Measurements from ENCODE around the gene EGFL6. TPM values are rescaled to one million over a fixed set of nuclear protein-coding genes. Genes with fewer than 3 reads are reported as not detected.

Gene EGFL6
- polyA plus RNA-seq, 1 donor (not counting 4 experiments of a cell fraction or from before 2014, with no cell fraction given): 0.38 TPM

DNA sequence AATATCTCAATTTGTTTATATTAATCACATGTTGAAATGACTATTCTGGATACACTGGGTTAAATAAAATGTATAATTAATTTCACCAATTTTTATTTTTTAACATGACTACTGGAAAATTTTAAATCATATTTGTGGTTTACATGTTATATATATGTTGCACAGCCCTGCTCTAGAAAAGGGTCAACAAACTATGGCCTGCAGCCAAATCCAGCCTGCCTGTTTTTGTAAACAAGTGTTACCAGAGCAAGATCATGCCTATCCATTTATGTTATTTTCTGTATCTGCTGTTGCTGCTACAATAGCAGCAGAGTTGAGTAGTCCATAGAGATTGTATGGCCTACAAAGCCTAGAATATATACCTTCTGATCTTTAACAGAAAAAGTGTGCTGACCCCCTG, 84.7 kb downstream of the EGFL6 start:
- peaks cover 15% of the 10 kb centered on the region for H3K4me1 ChIP-seq (ENCODE audit: control insufficient read depth, extremely low read depth, insufficient read depth, low read length)
- H3K36me3 ChIP-seq (ENCODE audit: control insufficient read depth in 2 of 2, extremely low read depth in 1 of 2, insufficient read depth in 2 of 2, low read length in 2 of 2): no peaks in the 10 kb centered on the region
- no peaks in the 10 kb centered on the region for H4K20me1 ChIP-seq (ENCODE audit: control insufficient read depth, extremely low read depth, insufficient read depth, low read length)
- H3K79me2 ChIP-seq (ENCODE audit: control insufficient read depth, insufficient read depth, low read length): no peaks in the 10 kb centered on the region
- no peaks in the 10 kb centered on the region for H3K9me1 ChIP-seq (ENCODE audit: control insufficient read depth, extremely low read depth, insufficient read depth, low read length)
- H3K4me3 ChIP-seq (ENCODE audit: control insufficient read depth in 2 of 3, extremely low read depth in 1 of 3, insufficient read depth in 2 of 3, low read depth in 1 of 3, low read length in 3 of 3): peak overlapping the region in 1 of 3 experiments; percentile 82
- H2AFZ ChIP-seq (ENCODE audit: control insufficient read depth, low read length): no peak overlapping the region
- H3K27me3 ChIP-seq (ENCODE audit: control insufficient read depth, extremely low read depth, insufficient read depth, low read length): peaks cover 4% of the 10 kb centered on the region
- no peak overlapping the region for H3K9ac ChIP-seq (ENCODE audit: control insufficient read depth, extremely low read depth, insufficient read depth, low read length)
- H3K4me2 ChIP-seq (ENCODE audit: control insufficient read depth, extremely low read depth, insufficient read depth, low read depth, low read length): peak overlapping the region; percentile 86
- dilution Hi-C loops (cut with MboI; ENCODE audit: extremely low pct_ligation_motif_present, low sequenced_read_pairs): no loop called here
- TF ChIP-seq, protein P1, sequence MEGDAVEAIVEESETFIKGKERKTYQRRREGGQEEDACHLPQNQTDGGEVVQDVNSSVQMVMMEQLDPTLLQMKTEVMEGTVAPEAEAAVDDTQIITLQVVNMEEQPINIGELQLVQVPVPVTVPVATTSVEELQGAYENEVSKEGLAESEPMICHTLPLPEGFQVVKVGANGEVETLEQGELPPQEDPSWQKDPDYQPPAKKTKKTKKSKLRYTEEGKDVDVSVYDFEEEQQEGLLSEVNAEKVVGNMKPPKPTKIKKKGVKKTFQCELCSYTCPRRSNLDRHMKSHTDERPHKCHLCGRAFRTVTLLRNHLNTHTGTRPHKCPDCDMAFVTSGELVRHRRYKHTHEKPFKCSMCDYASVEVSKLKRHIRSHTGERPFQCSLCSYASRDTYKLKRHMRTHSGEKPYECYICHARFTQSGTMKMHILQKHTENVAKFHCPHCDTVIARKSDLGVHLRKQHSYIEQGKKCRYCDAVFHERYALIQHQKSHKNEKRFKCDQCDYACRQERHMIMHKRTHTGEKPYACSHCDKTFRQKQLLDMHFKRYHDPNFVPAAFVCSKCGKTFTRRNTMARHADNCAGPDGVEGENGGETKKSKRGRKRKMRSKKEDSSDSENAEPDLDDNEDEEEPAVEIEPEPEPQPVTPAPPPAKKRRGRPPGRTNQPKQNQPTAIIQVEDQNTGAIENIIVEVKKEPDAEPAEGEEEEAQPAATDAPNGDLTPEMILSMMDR (optimal IDR thresholded peaks at IDR 0.05 in 1 of 3, IDR thresholded peaks at IDR 0.05 in 1 of 3, conservative IDR thresholded peaks at IDR 0.05 in 1 of 3; ENCODE audit: extremely low read depth in 1 of 3, insufficient read depth in 2 of 3, low read length in 3 of 3): no peak
- no peak for TF ChIP-seq EZH2 (IDR thresholded peaks at IDR 0.05; ENCODE audit: low read length)
- no peak for FAIRE-seq
- no peaks in the 10 kb centered on the region for H3K9me3 ChIP-seq (ENCODE audit: control insufficient read depth, low read depth, low read length)
- H3K27ac ChIP-seq (ENCODE audit: control insufficient read depth, insufficient read depth, low read length): no peak overlapping the region
- DNase-seq (ENCODE audit: low read depth, low spot score): no peak

DNA sequence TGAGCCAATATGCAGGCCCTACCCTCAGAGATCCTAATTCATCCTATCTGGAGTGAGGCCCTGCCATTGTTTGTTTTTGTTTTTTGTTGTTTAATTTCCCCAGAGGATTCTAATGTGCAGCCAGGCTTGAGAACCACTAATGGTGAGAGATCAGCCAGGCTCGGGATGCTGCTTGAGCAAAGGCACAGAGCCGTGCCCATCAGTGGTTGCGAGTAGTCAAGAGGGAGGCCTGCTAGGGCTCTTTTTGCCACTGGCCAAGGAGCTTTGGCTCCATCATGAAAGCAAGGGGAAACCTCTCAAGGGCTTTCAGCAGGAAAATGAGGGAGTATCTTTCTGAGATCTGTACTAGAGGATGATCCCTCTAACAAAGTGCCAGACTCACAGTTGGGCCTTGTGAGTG, 86.3 kb downstream of the EGFL6 start:
- TF ChIP-seq EZH2 (IDR thresholded peaks at IDR 0.05; ENCODE audit: low read length): no peak
- TF ChIP-seq, protein P1 (optimal IDR thresholded peaks at IDR 0.05 in 1 of 3, IDR thresholded peaks at IDR 0.05 in 1 of 3, conservative IDR thresholded peaks at IDR 0.05 in 1 of 3; ENCODE audit: extremely low read depth in 1 of 3, insufficient read depth in 2 of 3, low read length in 3 of 3): no peak
- Histone ChIP-seq H3K79me2 (ENCODE audit: control insufficient read depth, insufficient read depth, low read length) (no peaks in the 10 kb centered on the region), H3K9me1 (ENCODE audit: control insufficient read depth, extremely low read depth, insufficient read depth, low read length) (no peaks in the 10 kb centered on the region), H3K36me3 (ENCODE audit: control insufficient read depth in 2 of 2, extremely low read depth in 1 of 2, insufficient read depth in 2 of 2, low read length in 2 of 2) (no peaks in the 10 kb centered on the region), H4K20me1 (ENCODE audit: control insufficient read depth, extremely low read depth, insufficient read depth, low read length) (no peaks in the 10 kb centered on the region), H3K4me2 (ENCODE audit: control insufficient read depth, extremely low read depth, insufficient read depth, low read depth, low read length) (no peak overlapping the region), H3K4me1 (ENCODE audit: control insufficient read depth, extremely low read depth, insufficient read depth, low read length) (peaks cover 15% of the 10 kb centered on the region), H3K27me3 (ENCODE audit: control insufficient read depth, extremely low read depth, insufficient read depth, low read length) (no peaks in the 10 kb centered on the region), H3K9ac (ENCODE audit: control insufficient read depth, extremely low read depth, insufficient read depth, low read length) (no peak overlapping the region), H3K9me3 (ENCODE audit: control insufficient read depth, low read depth, low read length) (no peaks in the 10 kb centered on the region), H3K27ac (ENCODE audit: control insufficient read depth, insufficient read depth, low read length) (no peak overlapping the region), H2AFZ (ENCODE audit: control insufficient read depth, low read length) (no peak overlapping the region), H3K4me3 (ENCODE audit: control insufficient read depth in 2 of 3, extremely low read depth in 1 of 3, insufficient read depth in 2 of 3, low read depth in 1 of 3, low read length in 3 of 3) (no peak overlapping the region)
- dilution Hi-C loops (cut with MboI; ENCODE audit: extremely low pct_ligation_motif_present, low sequenced_read_pairs): no loop called here
- DNase-seq (ENCODE audit: low read depth, low spot score) (no peak), FAIRE-seq (no peak)

Data from keratinocyte (primary cell).